HepG2 (cell line): ENCODE data around the gene TOR1AIP1. TPM values are rescaled to one million over a fixed set of nuclear protein-coding genes. Genes with fewer than 3 reads are reported as not detected.

Experiments
- ATAC-seq: fragments of 200-7000 bp; cut with Tn5 transposase; 3 replicates; pipeline ENCODE4 v1.9.1; 2020; ENCODE audit warnings: mild to moderate bottlenecking, moderate library complexity
- BruUV-seq: library from RNA; stranded (reverse); fragments of 400-500 nt; replicated peaks from 2 replicates; lab custom pipeline; 2021; lab: Mats Ljungman, UMichigan
- CTCF ChIA-PET: fragments of 300-600 bp; formaldehyde crosslinking; extraction: SDS; loops from one replicate; lab custom pipeline; 2021; ENCODE audit warnings: low total read pairs, inconsistent platforms, low intra/inter-chr PET ratio; lab: Yijun Ruan, JAX
- POLR2A ChIA-PET: fragments of 350-600 bp; sonication (Branson Sonifier 250); formaldehyde crosslinking; loops from one replicate; lab custom pipeline; 2020; ENCODE audit warnings: antibody characterized with exemption, inconsistent platforms; lab: Yijun Ruan, JAX
- DNase-seq: peaks from one replicate; pipeline ENCODE4 v3.0.0-alpha.2; 2015; ENCODE audit warnings: low spot score
- FAIRE-seq: peaks from 3 replicates; lab custom pipeline; 2011; peaks lifted over from hg19 to GRCh38; lab: Jason Lieb, UNC
- H2AFZ ChIP-seq: one replicate; pipeline ENCODE4 v1.6.1; 2011; ENCODE audit warnings: low read length, inconsistent platforms
- H3K27ac ChIP-seq: fragments of 300-600 bp; 3 replicates; pipeline ENCODE4 v1.8.0; 2011; ENCODE audit warnings: mixed run types, mild to moderate bottlenecking, mixed read lengths, low read length, inconsistent platforms; ENCODE audit not compliant: insufficient read depth; ENCODE audit errors: extremely low read length
- H3K27me3 ChIP-seq, 2 experiments: fragments of 200-600 bp in 1 of 2; 2 replicates in 1 of 2; 3 replicates in 1 of 2; pipeline versions ENCODE4 v1.6.0 to v1.8.0; 2011; ENCODE audit warnings: low read length in 2 of 2, mild to moderate bottlenecking in 2 of 2, moderate library complexity in 2 of 2, inconsistent platforms in 1 of 2; ENCODE audit not compliant: insufficient read depth in 2 of 2, control insufficient read depth in 1 of 2
- H3K36me3 ChIP-seq, 2 experiments: fragments of 200-600 bp in 1 of 2; replicated peaks in 1 of 2; 2 replicates in 1 of 2; 3 replicates in 1 of 2; pipeline versions ENCODE4 v1.5.1 to v1.8.0; 2011; ENCODE audit warnings: low read length in 2 of 2, inconsistent platforms in 1 of 2; ENCODE audit not compliant: insufficient read depth in 2 of 2, control insufficient read depth in 1 of 2
- H3K4me1 ChIP-seq: 2 replicates; pipeline ENCODE4 v1.5.1; 2012; ENCODE audit warnings: low read length, inconsistent platforms; ENCODE audit not compliant: insufficient read depth
- H3K4me2 ChIP-seq: 2 replicates; pipeline ENCODE4 v1.6.0; 2011; ENCODE audit warnings: low read depth, low read length, inconsistent platforms
- H3K4me3 ChIP-seq, 3 experiments: fragments of 200-600 bp in 1 of 3; sonication (generic), shearing (Covaris generic) in 1 of 3; replicated peaks in 1 of 3; 2 replicates each; pipeline ENCODE4 v1.5.1; 2011 to 2016; ENCODE audit warnings: low read length in 3 of 3, inconsistent platforms in 2 of 3, low read depth in 2 of 3, mild to moderate bottlenecking in 2 of 3, control low read depth in 1 of 3, mixed read lengths in 1 of 3; ENCODE audit not compliant: insufficient read depth in 1 of 3
- H3K79me2 ChIP-seq: one replicate; pipeline ENCODE4 v1.6.1; 2011; ENCODE audit warnings: low read length, inconsistent platforms; ENCODE audit not compliant: insufficient read depth
- H3K9ac ChIP-seq: 2 replicates; pipeline ENCODE4 v1.6.0; 2011; ENCODE audit warnings: mild to moderate bottlenecking, low read depth, low read length, inconsistent platforms; ENCODE audit not compliant: insufficient read depth
- H3K9me3 ChIP-seq: 2 replicates; pipeline ENCODE4 v1.5.1; 2012; ENCODE audit warnings: mild to moderate bottlenecking, low read length
- H4K20me1 ChIP-seq: 2 replicates; pipeline ENCODE4 v1.6.0; 2011; ENCODE audit warnings: inconsistent platforms, mild to moderate bottlenecking, low read length, moderate library complexity; ENCODE audit not compliant: insufficient read depth
- FOXA3 ChIP-seq: IDR thresholded peaks from 2 replicates; pipeline ENCODE4 v1.6.1; 2016; ENCODE audit warnings: missing genetic modification reagents, missing compliant biosample characterization
- GMEB2 ChIP-seq: IDR thresholded peaks from 2 replicates; pipeline ENCODE4 v1.6.1; 2016; ENCODE audit warnings: missing biosample characterization, missing genetic modification reagents, low read depth
- IRX3 ChIP-seq: sonication (generic); formaldehyde crosslinking; IDR thresholded peaks from 2 replicates; pipeline ENCODE4 v1.8.1; 2023; ENCODE audit warnings: mild to moderate bottlenecking, low read depth, missing genetic modification reagents, borderline replicate concordance
- KAT7 ChIP-seq: IDR thresholded peaks from 2 replicates; pipeline ENCODE4 v1.6.1; 2018; ENCODE audit warnings: borderline replicate concordance, missing compliant biosample characterization
- RFX1 ChIP-seq: fragments of 450-650 bp; IDR thresholded peaks from 2 replicates; pipeline ENCODE4 v1.6.1; 2017
- SRF ChIP-seq: IDR thresholded peaks from 2 replicates; pipeline ENCODE4 v1.6.1; 2011; ENCODE audit warnings: mild to moderate bottlenecking, low read depth, low read length, moderate library complexity
- TRIM22 ChIP-seq: fragments of 450-650 bp; IDR thresholded peaks from 2 replicates; pipeline ENCODE4 v1.6.1; 2017
- U2AF1 ChIP-seq: fragments of 200-400 bp; formaldehyde crosslinking; optimal IDR thresholded peaks from 2 replicates; pipeline ENCODE3; 2017; ENCODE audit warnings: mild to moderate bottlenecking, low read depth, low read length
- XRCC5 ChIP-seq: fragments of 200-400 bp; formaldehyde crosslinking; optimal IDR thresholded peaks from 2 replicates; pipeline ENCODE3; 2017; ENCODE audit warnings: mild to moderate bottlenecking, low read length
- ZBTB14 ChIP-seq: sonication (generic); formaldehyde crosslinking; IDR thresholded peaks from 2 replicates; pipeline ENCODE4 v1.4.0; 2020; ENCODE audit warnings: missing genetic modification reagents
- ZBTB2 ChIP-seq: sonication (generic); formaldehyde crosslinking; IDR thresholded peaks from 2 replicates; pipeline ENCODE4 v1.8.0; 2022; ENCODE audit warnings: low read depth, missing genetic modification reagents
- ZNF10 ChIP-seq: sonication (generic); formaldehyde crosslinking; IDR thresholded peaks from 2 replicates; pipeline ENCODE4 v1.4.0; 2020; ENCODE audit warnings: mild to moderate bottlenecking, low read depth, missing genetic modification reagents, borderline replicate concordance
- ZNF558 ChIP-seq: sonication (generic); formaldehyde crosslinking; IDR thresholded peaks from 2 replicates; pipeline ENCODE4 v1.9.0; 2022; ENCODE audit warnings: mild to moderate bottlenecking, missing genetic modification reagents, borderline replicate concordance
- ZNF747 ChIP-seq: sonication (generic); formaldehyde crosslinking; IDR thresholded peaks from 2 replicates; pipeline ENCODE4 v1.8.1; 2023; ENCODE audit warnings: missing genetic modification reagents, mild to moderate bottlenecking, borderline replicate concordance
- WGBS: methylation state at CpG from one replicate; pipeline ENCODE4 v1.1.6; 2017; ENCODE audit warnings: low lambda C conversion rate; 5-methylcytosine and 5-hydroxymethylcytosine counted together
- in situ Hi-C: cut with HindIII; loops from 2 replicates; pipeline ENCODE4 v1.10.0; 2017; ENCODE audit warnings: low pct_unique_long_range_greater_than_20kb; ENCODE audit not compliant: extremely low pct_ligation_motif_present
- intact Hi-C: fragments of 100-400 bp; cut with micrococcal nuclease; formaldehyde crosslinking; loops from one replicate; pipeline ENCODE4 v1.10.0; 2022; ENCODE audit not compliant: unreplicated experiment
- polyA plus RNA-seq, 8 experiments: library from polyadenylated mRNA; depleted of rRNA in 3 of 8; stranded (reverse) in 7 of 8; unstranded in 1 of 8; fragments of >200 nt; fragmentation: Illumina TruSeq in 4 of 8; extraction: Trizol in 4 of 8; gene quantifications; 2 replicates each; pipeline versions ENCODE4 v1.2.1 to v1.2.3, GENCODE V29; 2011 to 2016; ENCODE audit warnings: low read depth in 4 of 8, missing spikeins in 1 of 8, mixed read lengths in 1 of 8; ENCODE audit not compliant: insufficient read depth in 1 of 8
- total RNA-seq, 5 experiments: library from RNA; depleted of rRNA; stranded (reverse); fragments of >200 nt; fragmentation: Illumina TruSeq; extraction: Trizol; gene quantifications; 2 replicates each; pipeline ENCODE4 v1.2.3, GENCODE V29; 2016; ENCODE audit warnings: low read depth in 1 of 5
- TF ChIP-seq, protein P1 (sequence below): sonication (generic); formaldehyde crosslinking; IDR thresholded peaks from 2 replicates; pipeline ENCODE4 v1.8.0; 2022; ENCODE audit warnings: mild to moderate bottlenecking, missing genetic modification reagents; ENCODE audit not compliant: insufficient replicate concordance
- TF ChIP-seq, protein P2 (sequence below): sonication (generic); formaldehyde crosslinking; IDR thresholded peaks from 2 replicates; pipeline ENCODE4 v1.4.0; 2020; ENCODE audit warnings: mild to moderate bottlenecking, missing genetic modification reagents

The TOR1AIP1 gene
- total and polyA plus RNA-seq, 2 of the 13 experiments (the other 11 are each of a cell fraction or from before 2014, with no cell fraction given): 15.6 to 29.0 TPM

DNA sequence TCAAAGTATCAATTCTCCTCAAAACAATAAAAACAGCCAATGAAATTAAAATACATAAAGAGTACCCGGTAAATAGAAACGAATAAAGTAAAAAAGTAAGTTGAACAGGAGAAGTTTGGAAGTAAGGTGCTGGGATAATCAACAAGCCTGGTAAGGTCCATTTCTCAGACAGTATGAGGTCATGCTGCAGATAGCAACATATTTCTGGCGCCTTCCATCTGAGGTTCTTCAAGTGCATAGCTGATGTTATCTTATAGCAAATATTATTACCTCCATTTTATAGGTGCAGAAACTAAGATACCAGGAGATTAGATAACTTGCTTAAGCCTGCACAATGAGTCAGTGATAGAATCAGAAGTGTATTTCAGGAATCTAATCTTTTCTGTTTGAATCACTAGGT lies 48.8 kb downstream of the TOR1AIP1 start:
- POLR2A ChIA-PET: no interaction called here
- Histone ChIP-seq H3K27ac (no peak overlapping the region), H4K20me1 (no peaks in the 10 kb centered on the region), H2AFZ (no peak overlapping the region), H3K4me3 (no peak overlapping the region), H3K4me1 (peaks cover 11% of the 10 kb centered on the region), H3K9me3 (no peaks in the 10 kb centered on the region), H3K27me3 (no peaks in the 10 kb centered on the region), H3K36me3 (no peaks in the 10 kb centered on the region), H3K9ac (no peak overlapping the region), H3K79me2 (no peaks in the 10 kb centered on the region), H3K4me2 (no peak overlapping the region)
- no peak for FAIRE-seq
- intact Hi-C loops (no loop called here), in situ Hi-C loops (no loop called here)
- DNase-seq: no peak
- WGBS: 49% methylated on average over 3 of the region's 3 CpGs
- CTCF ChIA-PET: no interaction called here
- ATAC-seq: no peak
- no TSS peak for BruUV-seq
- TF ChIP-seq ZBTB14 (CRISPR knock-in tag): no peak
- TF ChIP-seq ZNF558 (CRISPR knock-in tag): no peak
- no peak for TF ChIP-seq XRCC5
- TF ChIP-seq, protein P1, sequence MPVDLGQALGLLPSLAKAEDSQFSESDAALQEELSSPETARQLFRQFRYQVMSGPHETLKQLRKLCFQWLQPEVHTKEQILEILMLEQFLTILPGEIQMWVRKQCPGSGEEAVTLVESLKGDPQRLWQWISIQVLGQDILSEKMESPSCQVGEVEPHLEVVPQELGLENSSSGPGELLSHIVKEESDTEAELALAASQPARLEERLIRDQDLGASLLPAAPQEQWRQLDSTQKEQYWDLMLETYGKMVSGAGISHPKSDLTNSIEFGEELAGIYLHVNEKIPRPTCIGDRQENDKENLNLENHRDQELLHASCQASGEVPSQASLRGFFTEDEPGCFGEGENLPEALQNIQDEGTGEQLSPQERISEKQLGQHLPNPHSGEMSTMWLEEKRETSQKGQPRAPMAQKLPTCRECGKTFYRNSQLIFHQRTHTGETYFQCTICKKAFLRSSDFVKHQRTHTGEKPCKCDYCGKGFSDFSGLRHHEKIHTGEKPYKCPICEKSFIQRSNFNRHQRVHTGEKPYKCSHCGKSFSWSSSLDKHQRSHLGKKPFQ: no peak
- no peak for TF ChIP-seq RFX1
- TF ChIP-seq GMEB2 (CRISPR knock-in tag): no peak
- TF ChIP-seq ZNF10 (CRISPR knock-in tag): no peak
- TF ChIP-seq, protein P2, sequence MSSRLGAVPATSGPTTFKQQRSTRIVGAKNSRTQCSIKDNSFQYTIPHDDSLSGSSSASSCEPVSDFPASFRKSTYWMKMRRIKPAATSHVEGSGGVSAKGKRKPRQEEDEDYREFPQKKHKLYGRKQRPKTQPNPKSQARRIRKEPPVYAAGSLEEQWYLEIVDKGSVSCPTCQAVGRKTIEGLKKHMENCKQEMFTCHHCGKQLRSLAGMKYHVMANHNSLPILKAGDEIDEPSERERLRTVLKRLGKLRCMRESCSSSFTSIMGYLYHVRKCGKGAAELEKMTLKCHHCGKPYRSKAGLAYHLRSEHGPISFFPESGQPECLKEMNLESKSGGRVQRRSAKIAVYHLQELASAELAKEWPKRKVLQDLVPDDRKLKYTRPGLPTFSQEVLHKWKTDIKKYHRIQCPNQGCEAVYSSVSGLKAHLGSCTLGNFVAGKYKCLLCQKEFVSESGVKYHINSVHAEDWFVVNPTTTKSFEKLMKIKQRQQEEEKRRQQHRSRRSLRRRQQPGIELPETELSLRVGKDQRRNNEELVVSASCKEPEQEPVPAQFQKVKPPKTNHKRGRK (CRISPR knock-in tag): no peak
- TF ChIP-seq U2AF1: no peak
- TF ChIP-seq KAT7 (CRISPR knock-in tag): no peak
- TF ChIP-seq ZNF747: no peak
- no peak for TF ChIP-seq SRF
- TF ChIP-seq FOXA3 (CRISPR knock-in tag): no peak
- TF ChIP-seq TRIM22: no peak
- no peak for TF ChIP-seq ZBTB2 (CRISPR knock-in tag)
- TF ChIP-seq IRX3 (CRISPR knock-in tag): no peak
